PC-9 (cell line): ENCODE data around the gene RAP1GAP2. TPM values are rescaled to one million over a fixed set of nuclear protein-coding genes. Genes with fewer than 3 reads are reported as not detected.

Experiments
- BruUV-seq: library from RNA; stranded (reverse); fragments of 400-500 nt; replicated peaks from 2 replicates; lab custom pipeline; 2021; lab: Mats Ljungman, UMichigan
- CTCF ChIA-PET: fragments of 300-600 bp; sonication (Branson Sonifier 250); formaldehyde crosslinking; loops from one replicate; lab custom pipeline; 2022; ENCODE audit warnings: antibody characterized with exemption; lab: Charles Lee
- POLR2A ChIA-PET: fragments of 300-600 bp; sonication (Branson Sonifier 250); formaldehyde crosslinking; loops from one replicate; lab custom pipeline; 2022; ENCODE audit warnings: antibody characterized with exemption; ENCODE audit not compliant: unreplicated experiment; lab: Charles Lee
- DNase-seq, 2 experiments: peaks; one replicate each; pipeline versions ENCODE4 v3.0.0 to v3.0.0-alpha.2; 2015 to 2022; ENCODE audit warnings: mixed read lengths in 1 of 2
- H2AFZ ChIP-seq: fragments of 200-600 bp; sonication (generic); 2 replicates; pipeline ENCODE4 v1.8.1; 2017; ENCODE audit warnings: antibody characterized with exemption
- H3F3A ChIP-seq: fragments of 200-600 bp; sonication (generic); 2 replicates; pipeline ENCODE4 v1.8.1; 2017; ENCODE audit warnings: antibody characterized with exemption, mild to moderate bottlenecking, low read depth; ENCODE audit not compliant: insufficient read depth
- H3K27ac ChIP-seq: fragments of 200-600 bp; sonication (generic); 2 replicates; pipeline ENCODE4 v1.6.1; 2016; ENCODE audit warnings: mixed run types
- H3K27me3 ChIP-seq: fragments of 200-600 bp; sonication (generic); 2 replicates; pipeline ENCODE4 v1.6.1; 2016; ENCODE audit warnings: low read depth, mixed run types; ENCODE audit not compliant: insufficient read depth
- H3K36me3 ChIP-seq: fragments of 200-600 bp; sonication (generic); 2 replicates; pipeline ENCODE4 v1.6.1; 2016; ENCODE audit warnings: low read depth, mixed run types
- H3K4me1 ChIP-seq: fragments of 200-600 bp; sonication (generic); replicated peaks from 2 replicates; pipeline ENCODE4 v1.6.1; 2016; ENCODE audit warnings: mixed run types; ENCODE audit not compliant: insufficient read depth
- H3K4me2 ChIP-seq: fragments of 200-600 bp; sonication (generic); 2 replicates; pipeline ENCODE4 v1.6.1; 2017; ENCODE audit warnings: mixed run types
- H3K4me3 ChIP-seq: fragments of 200-600 bp; sonication (generic); 2 replicates; pipeline ENCODE4 v1.6.1; 2016; ENCODE audit warnings: mixed run types
- H3K79me2 ChIP-seq: fragments of 200-600 bp; sonication (generic); 2 replicates; pipeline ENCODE4 v1.6.1; 2017; ENCODE audit warnings: low read depth, mixed run types
- H3K9me2 ChIP-seq: fragments of 200-600 bp; sonication (generic); 2 replicates; pipeline ENCODE4 v1.8.1; 2017; ENCODE audit warnings: mild to moderate bottlenecking; ENCODE audit not compliant: insufficient read depth
- H3K9me3 ChIP-seq: fragments of 200-600 bp; sonication (generic); 2 replicates; pipeline ENCODE4 v1.8.1; 2016; ENCODE audit warnings: low read depth; ENCODE audit not compliant: insufficient read depth
- H4K20me1 ChIP-seq: fragments of 200-600 bp; sonication (generic); 2 replicates; pipeline ENCODE4 v1.8.1; 2017; ENCODE audit not compliant: insufficient read depth
- EZH2 ChIP-seq: fragments of 200-600 bp; sonication (generic); IDR thresholded peaks from 2 replicates; pipeline ENCODE4 v1.8.0; 2017; ENCODE audit warnings: antibody characterized with exemption, low read depth
- intact Hi-C: fragments of 100-400 bp; cut with micrococcal nuclease; formaldehyde crosslinking; loops from one replicate; pipeline ENCODE4 v1.10.0; 2022; ENCODE audit not compliant: unreplicated experiment
- total RNA-seq: library from RNA; stranded (reverse); gene quantifications from 2 replicates; pipeline ENCODE4 v1.2.3, GENCODE V29; 2021
- TF ChIP-seq, protein P1 (sequence below): fragments of 200-600 bp; sonication (generic); conservative IDR thresholded peaks from 2 replicates; pipeline ENCODE4 v1.6.1; 2017; ENCODE audit warnings: mixed run types, antibody characterized with exemption, mild to moderate bottlenecking, moderate library complexity

Gene RAP1GAP2
- total RNA-seq, 1 experiment from 2014 or later, result 10.1 TPM

DNA sequence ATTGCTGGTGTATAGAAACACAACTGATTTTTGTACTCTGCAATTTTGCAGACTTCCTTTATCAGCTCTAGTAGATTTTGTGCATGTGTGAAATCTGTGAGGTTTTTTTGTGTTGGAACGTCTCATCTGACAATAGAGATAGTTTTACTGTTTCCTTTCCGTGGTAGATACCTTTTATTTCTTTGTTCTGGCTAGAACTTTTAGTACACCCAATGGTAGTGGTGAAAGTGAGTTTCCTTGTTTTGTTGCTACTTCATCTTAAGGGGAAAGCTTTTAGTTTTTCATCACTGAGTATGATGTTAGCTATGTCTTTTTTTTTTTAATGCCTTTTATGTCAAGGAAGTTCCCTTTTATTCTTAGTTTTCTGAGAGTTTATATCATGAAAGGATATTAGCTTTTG lies 149.1 kb downstream of the RAP1GAP2 start:
- DNase-seq, result no peak
- Histone ChIP-seq H4K20me1 (no peaks in the 10 kb centered on the region), H2AFZ (no peak overlapping the region), H3K79me2 (no peaks in the 10 kb centered on the region), H3K9me2 (no peaks in the 10 kb centered on the region), H3K4me2 (no peak overlapping the region), H3K27me3 (no peaks in the 10 kb centered on the region), H3F3A (peaks cover 12% of the 10 kb centered on the region), H3K27ac (no peak overlapping the region), H3K9me3 (no peaks in the 10 kb centered on the region), H3K4me3 (no peak overlapping the region), H3K36me3 (no peaks in the 10 kb centered on the region), H3K4me1 (peaks cover 14% of the 10 kb centered on the region)
- no peak for TF ChIP-seq EZH2
- TF ChIP-seq, protein P1, sequence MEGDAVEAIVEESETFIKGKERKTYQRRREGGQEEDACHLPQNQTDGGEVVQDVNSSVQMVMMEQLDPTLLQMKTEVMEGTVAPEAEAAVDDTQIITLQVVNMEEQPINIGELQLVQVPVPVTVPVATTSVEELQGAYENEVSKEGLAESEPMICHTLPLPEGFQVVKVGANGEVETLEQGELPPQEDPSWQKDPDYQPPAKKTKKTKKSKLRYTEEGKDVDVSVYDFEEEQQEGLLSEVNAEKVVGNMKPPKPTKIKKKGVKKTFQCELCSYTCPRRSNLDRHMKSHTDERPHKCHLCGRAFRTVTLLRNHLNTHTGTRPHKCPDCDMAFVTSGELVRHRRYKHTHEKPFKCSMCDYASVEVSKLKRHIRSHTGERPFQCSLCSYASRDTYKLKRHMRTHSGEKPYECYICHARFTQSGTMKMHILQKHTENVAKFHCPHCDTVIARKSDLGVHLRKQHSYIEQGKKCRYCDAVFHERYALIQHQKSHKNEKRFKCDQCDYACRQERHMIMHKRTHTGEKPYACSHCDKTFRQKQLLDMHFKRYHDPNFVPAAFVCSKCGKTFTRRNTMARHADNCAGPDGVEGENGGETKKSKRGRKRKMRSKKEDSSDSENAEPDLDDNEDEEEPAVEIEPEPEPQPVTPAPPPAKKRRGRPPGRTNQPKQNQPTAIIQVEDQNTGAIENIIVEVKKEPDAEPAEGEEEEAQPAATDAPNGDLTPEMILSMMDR, result no peak
- intact Hi-C loops, result no loop called here
- ChIA-PET CTCF (no interaction called here), POLR2A (no interaction called here)
- no TSS peak for BruUV-seq

DNA sequence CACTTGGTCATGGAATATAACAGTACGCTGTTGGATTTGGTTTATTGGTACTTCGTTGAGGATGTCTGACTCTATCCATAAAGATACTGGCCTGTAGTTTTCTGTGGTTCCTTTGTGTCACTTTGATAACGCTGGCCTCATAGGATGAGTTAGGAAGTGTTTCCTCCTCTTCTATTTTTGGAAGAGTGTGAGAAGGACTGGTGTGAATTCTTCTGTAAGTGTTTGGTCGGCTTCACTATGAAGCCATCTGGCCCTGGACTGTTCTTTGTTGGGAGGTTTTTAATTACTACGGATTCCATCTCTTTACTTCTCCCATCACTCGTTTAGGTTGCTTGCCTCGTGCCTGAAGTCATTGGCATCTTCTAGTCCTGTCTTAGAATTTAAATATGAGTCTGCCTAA lies 149.9 kb downstream of the RAP1GAP2 start:
- H3K4me1 ChIP-seq, result peaks cover 14% of the 10 kb centered on the region
- no peaks in the 10 kb centered on the region for H3K79me2 ChIP-seq
- POLR2A ChIA-PET, result no interaction called here
- no peaks in the 10 kb centered on the region for H3K36me3 ChIP-seq
- intact Hi-C loops, result no loop called here
- H3K27ac ChIP-seq, result no peak overlapping the region
- no peaks in the 10 kb centered on the region for H4K20me1 ChIP-seq
- no peak for DNase-seq
- H3F3A ChIP-seq, result peaks cover 12% of the 10 kb centered on the region
- H3K9me3 ChIP-seq, result no peaks in the 10 kb centered on the region
- no peaks in the 10 kb centered on the region for H3K27me3 ChIP-seq
- no peaks in the 10 kb centered on the region for H3K9me2 ChIP-seq
- H2AFZ ChIP-seq, result no peak overlapping the region
- no peak overlapping the region for H3K4me2 ChIP-seq
- no peak for TF ChIP-seq EZH2
- TF ChIP-seq, protein P1, result no peak
- no peak overlapping the region for H3K4me3 ChIP-seq
- CTCF ChIA-PET, result no interaction called here
- no TSS peak for BruUV-seq

DNA sequence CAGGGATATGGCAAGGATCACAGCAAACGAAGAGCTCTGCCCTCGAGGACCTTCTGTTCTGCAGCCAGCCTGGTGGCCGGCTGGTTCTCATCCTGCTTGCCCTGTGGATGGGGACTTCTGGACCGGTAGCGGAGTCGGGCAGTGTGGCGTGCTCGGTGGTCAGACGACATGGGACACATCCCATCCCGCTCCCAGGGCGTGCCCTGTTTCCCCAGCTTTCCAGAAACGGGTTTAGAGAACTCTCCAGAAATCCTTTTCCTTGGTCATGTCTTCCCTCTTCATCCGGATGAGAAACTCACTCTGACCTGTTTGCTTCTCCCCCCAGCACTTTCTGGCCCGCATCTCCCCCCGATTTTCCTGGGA lies 151.3 kb downstream of the RAP1GAP2 start:
- intact Hi-C loops, result no loop called here
- no peak overlapping the region for H3K4me3 ChIP-seq
- H3K27ac ChIP-seq, result no peak overlapping the region
- H3K4me2 ChIP-seq, result no peak overlapping the region
- H3K27me3 ChIP-seq, result no peaks in the 10 kb centered on the region
- BruUV-seq, result no TSS peak
- no peaks in the 10 kb centered on the region for H4K20me1 ChIP-seq
- no peaks in the 10 kb centered on the region for H3K79me2 ChIP-seq
- peaks cover 12% of the 10 kb centered on the region for H3F3A ChIP-seq
- DNase-seq, result no peak
- no peak for TF ChIP-seq EZH2
- TF ChIP-seq, protein P1, result no peak
- no peaks in the 10 kb centered on the region for H3K9me2 ChIP-seq
- H3K4me1 ChIP-seq, result peaks cover 14% of the 10 kb centered on the region
- no peaks in the 10 kb centered on the region for H3K9me3 ChIP-seq
- ChIA-PET POLR2A (no interaction called here), CTCF (no interaction called here)
- H3K36me3 ChIP-seq, result no peaks in the 10 kb centered on the region
- no peak overlapping the region for H2AFZ ChIP-seq
